ENCODE measurements around the gene S100G. TPM values are rescaled to one million over a fixed set of nuclear protein-coding genes. Genes with fewer than 3 reads are reported as not detected.
A peak's percentile ranks its signal among the peaks of the same experiment; 100 is the strongest.

Gene S100G
- total RNA-seq, 2 donors from 2014 or later, result not detected

- DNase-seq (no peak), ATAC-seq (no peak)
- WGBS, 2 donors, result 71 to 74% methylated on average over 6 of the region's 6 CpGs
- Histone ChIP-seq H3K36me3 (replicated peaks in 1 of 2; ENCODE audit: insufficient read depth in 1 of 2, low read depth in 2 of 2) (no peaks in the 10 kb centered on the region), H3K4me1 (peaks cover 22% of the 10 kb centered on the region), H3K27me3 (no peaks in the 10 kb centered on the region), H3K9me3 (no peaks in the 10 kb centered on the region), H3K27ac (peak overlapping the region in 1 of 4 donors; percentile 71), H3K4me3 (no peak overlapping the region)
- intact Hi-C loops (cut with DNase I), result no loop called here
- no peak for TF ChIP-seq POLR2A (IDR thresholded peaks at IDR 0.05)
- TF ChIP-seq CTCF (IDR thresholded peaks at IDR 0.05), result no peak
Measured at GRCh38 chrX:16699389-16699788, 49.4 kb downstream of the S100G start.

- intact Hi-C loops (cut with DNase I), result no loop called here
- TF ChIP-seq CTCF (IDR thresholded peaks at IDR 0.05), result no peak
- TF ChIP-seq POLR2A (IDR thresholded peaks at IDR 0.05), result peak in 2 of 3 donors; percentile 16 to 24
- Histone ChIP-seq H3K4me1 (peaks cover 22% of the 10 kb centered on the region), H3K9me3 (no peaks in the 10 kb centered on the region), H3K27ac (peak overlapping the region in 3 of 4 donors; percentile 55 to 71 (median 57)), H3K4me3 (no peak overlapping the region), H3K27me3 (no peaks in the 10 kb centered on the region), H3K36me3 (replicated peaks in 1 of 2; ENCODE audit: insufficient read depth in 1 of 2, low read depth in 2 of 2) (no peaks in the 10 kb centered on the region)
- DNase-seq (peak; percentile 18 to 37 (median 20)), ATAC-seq (peak; percentile 95)
- WGBS, 2 donors, result 37% methylated on average over 2 of the region's 2 CpGs; no CpG with 5 or more reads in 1 of the 2 donors
Measured at GRCh38 chrX:16700734-16701133, 50.8 kb downstream of the S100G start.

GRCh38 chrX:16702700-16703599 lies 53.0 kb downstream of the S100G start:
- DNase-seq (no peak), ATAC-seq (no peak)
- 83 to 87% methylated on average over 11 to 12 of the region's 15 CpGs for WGBS, 2 donors
- no peak for TF ChIP-seq POLR2A (IDR thresholded peaks at IDR 0.05)
- no peak for TF ChIP-seq CTCF (IDR thresholded peaks at IDR 0.05)
- Histone ChIP-seq H3K4me1 (peaks cover 14% of the 10 kb centered on the region), H3K27me3 (no peaks in the 10 kb centered on the region), H3K27ac (no peak overlapping the region), H3K9me3 (no peaks in the 10 kb centered on the region), H3K36me3 (replicated peaks in 1 of 2; ENCODE audit: insufficient read depth in 1 of 2, low read depth in 2 of 2) (no peaks in the 10 kb centered on the region), H3K4me3 (no peak overlapping the region)
- intact Hi-C loops (cut with DNase I), result no loop called here

MicroRNAs within 50 kb of the gene (microRNA counts, 767-probe panel; counts per million panel counts)
- 0 to 736 counts per million in 2 donors for microRNA hsa-miR-548am-3p

Small RNAs within 50 kb of the gene (microRNA-seq; reads per million reads assigned to microRNA genes)
- gene MIR548AM (ENCODE audit: borderline number of aligned reads in 2 of 2, borderline replicate concordance in 2 of 2), result 0 reads per million in 2 donors

Small RNAs within 50 kb of the gene (small RNA-seq; reads per million reads assigned to genes)
- not detected for gene MIR548AM

Other genes starting within 250 kb of the S100G start
- gene CTPS2, start 62.5 kb downstream of the S100G start, total RNA-seq, result 10 to 100 TPM; 13.2 to 16.6 TPM
- 10 to 100 TPM; 15.3 to 15.8 TPM for gene SYAP1, start 69.5 kb downstream of the S100G start, total RNA-seq
- gene TXLNG, start 136.3 kb downstream of the S100G start, total RNA-seq, result 10 to 100 TPM; 10.9 to 12.9 TPM
- gene RBBP7, start 220.2 kb downstream of the S100G start, total RNA-seq, result 10 to 100 TPM; 39.4 to 53.7 TPM

Data from body of pancreas (tissue), 4 donors.